Measurements from ENCODE around the gene PEX1. TPM values are rescaled to one million over a fixed set of nuclear protein-coding genes. Genes with fewer than 3 reads are reported as not detected.
A peak's percentile ranks its signal among the peaks of the same experiment; 100 is the strongest.

PEX1 gene
- total and polyA plus RNA-seq, 9 of the 15 experiments (the other 6 are each of a cell fraction or from before 2014, with no cell fraction given): 9.4 to 32.2 (median 19.9) TPM

GRCh38 chr7:92447345-92448204 lies 80.7 kb downstream of the PEX1 start, which contains the start of gene GATAD1 (continued):
- peak; percentile 57; the same call in 1 of the 2 replicates for TF ChIP-seq ZNF395 (CRISPR knock-in tag; IDR thresholded peaks at IDR 0.05)
- TF ChIP-seq HEY1 (CRISPR knock-in tag; IDR thresholded peaks at IDR 0.05; ENCODE audit: borderline replicate concordance): no peak
- TF ChIP-seq SAFB (IDR thresholded peaks at IDR 0.05; ENCODE audit: borderline replicate concordance, low read depth, low read length): no peak
- peak; percentile 1 for TF ChIP-seq ZNF24 (IDR thresholded peaks at IDR 0.05)
- TF ChIP-seq SRSF1 (IDR thresholded peaks at IDR 0.05; ENCODE audit: low read depth, low read length): no peak
- no peak for TF ChIP-seq NR2C1 (IDR thresholded peaks at IDR 0.05)
- no peak for TF ChIP-seq NR2C1 (tag; IDR thresholded peaks at IDR 0.05)
- TF ChIP-seq PATZ1 (CRISPR knock-in tag; IDR thresholded peaks at IDR 0.05; ENCODE audit: borderline replicate concordance): peak; percentile 62; the same call in 1 of the 2 replicates
- TF ChIP-seq ARID3A (IDR thresholded peaks at IDR 0.05; ENCODE audit: borderline replicate concordance, low read depth, low read length): no peak
- no peak for TF ChIP-seq ZNF318 (IDR thresholded peaks at IDR 0.05; ENCODE audit: borderline replicate concordance in 1 of 2, low read depth in 1 of 2)
- TF ChIP-seq GTF2E2 (tag; IDR thresholded peaks at IDR 0.05): peak; percentile 95; the same call in 1 of the 2 replicates
- no peak for TF ChIP-seq CGGBP1 (CRISPR knock-in tag; IDR thresholded peaks at IDR 0.05)

Data from K562 (cell line).